ENCODE data around the gene ATXN7L2.

DNA sequence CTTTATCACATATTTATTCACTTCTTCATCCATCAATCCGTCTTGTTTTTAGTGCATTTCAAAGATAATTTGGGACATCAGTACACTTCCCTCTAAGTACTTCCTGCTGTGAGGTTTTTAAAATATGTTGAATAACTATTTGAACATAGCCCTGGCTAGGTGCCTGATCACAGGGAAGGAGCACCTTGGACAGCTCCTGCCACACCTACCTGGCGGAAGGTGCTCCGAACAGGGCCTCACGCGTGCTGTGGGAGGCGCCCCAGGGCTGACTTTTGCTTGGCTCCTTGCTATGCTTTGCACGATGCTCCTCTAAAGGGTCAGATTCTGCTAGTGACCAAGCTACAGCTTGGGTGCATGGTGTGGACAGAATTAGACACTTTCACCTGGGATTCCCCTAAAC lies 4.9 kb upstream of the ATXN7L2 start:
- TF ChIP-seq GABPA (IDR thresholded peaks at IDR 0.05; ENCODE audit: borderline replicate concordance, insufficient read depth, low read length): no peak
- TF ChIP-seq, protein P1, sequence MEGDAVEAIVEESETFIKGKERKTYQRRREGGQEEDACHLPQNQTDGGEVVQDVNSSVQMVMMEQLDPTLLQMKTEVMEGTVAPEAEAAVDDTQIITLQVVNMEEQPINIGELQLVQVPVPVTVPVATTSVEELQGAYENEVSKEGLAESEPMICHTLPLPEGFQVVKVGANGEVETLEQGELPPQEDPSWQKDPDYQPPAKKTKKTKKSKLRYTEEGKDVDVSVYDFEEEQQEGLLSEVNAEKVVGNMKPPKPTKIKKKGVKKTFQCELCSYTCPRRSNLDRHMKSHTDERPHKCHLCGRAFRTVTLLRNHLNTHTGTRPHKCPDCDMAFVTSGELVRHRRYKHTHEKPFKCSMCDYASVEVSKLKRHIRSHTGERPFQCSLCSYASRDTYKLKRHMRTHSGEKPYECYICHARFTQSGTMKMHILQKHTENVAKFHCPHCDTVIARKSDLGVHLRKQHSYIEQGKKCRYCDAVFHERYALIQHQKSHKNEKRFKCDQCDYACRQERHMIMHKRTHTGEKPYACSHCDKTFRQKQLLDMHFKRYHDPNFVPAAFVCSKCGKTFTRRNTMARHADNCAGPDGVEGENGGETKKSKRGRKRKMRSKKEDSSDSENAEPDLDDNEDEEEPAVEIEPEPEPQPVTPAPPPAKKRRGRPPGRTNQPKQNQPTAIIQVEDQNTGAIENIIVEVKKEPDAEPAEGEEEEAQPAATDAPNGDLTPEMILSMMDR (IDR thresholded peaks at IDR 0.05; ENCODE audit: control extremely low read depth in 1 of 3, insufficient read depth in 1 of 3, low read depth in 1 of 3, low read length in 3 of 3): peak; percentile 18 to 23 (median 21); a peak in 3 of 4 replicates
- TF ChIP-seq POLR2AphosphoS5 (IDR thresholded peaks at IDR 0.05; ENCODE audit: low read depth, low read length): no peak
- no peak for TF ChIP-seq JUND (IDR thresholded peaks at IDR 0.05; ENCODE audit: low read length)
- peak; percentile 21 to 45; a peak in 1 of 4 replicates for TF ChIP-seq RAD21 (IDR thresholded peaks at IDR 0.05 in 1 of 2, conservative IDR thresholded peaks at IDR 0.05 in 1 of 2; ENCODE audit: low read depth in 2 of 2, low read length in 2 of 2)
- no peak for TF ChIP-seq RNF2 (IDR thresholded peaks at IDR 0.05; ENCODE audit: borderline replicate concordance, low read depth, low read length, missing control alignments, poor library complexity, severe bottlenecking)
- no peak for TF ChIP-seq POLR2A (IDR thresholded peaks at IDR 0.05; ENCODE audit: control extremely low read depth in 1 of 2, low read depth in 2 of 2, low read length in 2 of 2)
- TF ChIP-seq SP4 (IDR thresholded peaks at IDR 0.05; ENCODE audit: low read length): no peak
- TF ChIP-seq RBBP5 (IDR thresholded peaks at IDR 0.05; ENCODE audit: borderline replicate concordance, low read depth, low read length): no peak
- no peak for TF ChIP-seq GTF2F1 (IDR thresholded peaks at IDR 0.05; ENCODE audit: borderline replicate concordance, low read depth, low read length)
- no peak for TF ChIP-seq TBP (IDR thresholded peaks at IDR 0.05; ENCODE audit: low read depth, low read length)
